Bladder microvascular endothelial cell (primary cell): ENCODE data around the gene PLN. TPM values are rescaled to one million over a fixed set of nuclear protein-coding genes. Genes with fewer than 3 reads are reported as not detected.

Source experiments
- total RNA-seq: library from RNA; depleted of rRNA; stranded (reverse); fragments of >200 nt; gene quantifications from 2 replicates; pipeline ENCODE4 v1.2.3, GENCODE V29; 2014

Gene PLN
- not detected in 2 replicates for total RNA-seq

GRCh38 chr6:118548136-118548535 lies at the start of gene PLN:
Gene PLN (plus strand): TSS chr6:118548296. CDS start chr6:118558922, 10,626 bp downstream.

Other genes starting within 250 kb of the PLN start
- 6.0 and 20.0 TPM in 2 replicates for gene CEP85L, start 103.3 kb downstream of the PLN start, total RNA-seq